PC-3 (cell line): ENCODE data around the gene LILRB2.
"Not testable (repeated sequence)": the region's sequence is repeated elsewhere in the genome, so short reads cannot be mapped to it uniquely, and the experiment has no call there.

Experiments
- EZH2 ChIP-seq: fragments of 300-600 bp; sonication (generic); IDR thresholded peaks from one replicate; pipeline ENCODE4 v1.6.1; 2017; ENCODE audit warnings: antibody characterized with exemption, mild to moderate bottlenecking, low read length; ENCODE audit not compliant: unreplicated experiment
- TF ChIP-seq, protein P1 (sequence below): fragments of 300-600 bp; sonication (generic); conservative IDR thresholded peaks from 2 replicates; pipeline ENCODE4 v1.5.1; 2017; ENCODE audit warnings: antibody characterized with exemption, low read depth, mild to moderate bottlenecking, low read length

DNA sequence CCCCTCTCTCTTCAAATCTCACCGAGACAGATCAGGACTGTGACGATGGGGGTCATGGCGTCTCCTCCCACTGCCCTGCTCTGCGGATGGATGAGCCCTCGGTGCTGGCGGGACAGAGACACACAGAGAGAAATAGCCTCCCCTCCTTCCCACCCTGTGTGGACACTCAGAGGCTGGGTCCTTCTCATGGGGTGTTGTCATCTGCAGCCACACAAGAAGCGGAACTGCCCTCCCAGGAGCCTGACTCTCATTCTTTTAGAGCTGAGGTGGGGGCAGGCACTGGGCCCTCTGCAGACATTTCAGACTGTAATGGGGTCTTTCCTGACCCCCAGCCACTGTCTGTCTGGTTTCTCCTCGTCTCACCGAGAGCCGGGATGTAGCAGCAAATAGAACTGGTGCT lies 469 bp downstream of the LILRB2 start:
- TF ChIP-seq, protein P1, sequence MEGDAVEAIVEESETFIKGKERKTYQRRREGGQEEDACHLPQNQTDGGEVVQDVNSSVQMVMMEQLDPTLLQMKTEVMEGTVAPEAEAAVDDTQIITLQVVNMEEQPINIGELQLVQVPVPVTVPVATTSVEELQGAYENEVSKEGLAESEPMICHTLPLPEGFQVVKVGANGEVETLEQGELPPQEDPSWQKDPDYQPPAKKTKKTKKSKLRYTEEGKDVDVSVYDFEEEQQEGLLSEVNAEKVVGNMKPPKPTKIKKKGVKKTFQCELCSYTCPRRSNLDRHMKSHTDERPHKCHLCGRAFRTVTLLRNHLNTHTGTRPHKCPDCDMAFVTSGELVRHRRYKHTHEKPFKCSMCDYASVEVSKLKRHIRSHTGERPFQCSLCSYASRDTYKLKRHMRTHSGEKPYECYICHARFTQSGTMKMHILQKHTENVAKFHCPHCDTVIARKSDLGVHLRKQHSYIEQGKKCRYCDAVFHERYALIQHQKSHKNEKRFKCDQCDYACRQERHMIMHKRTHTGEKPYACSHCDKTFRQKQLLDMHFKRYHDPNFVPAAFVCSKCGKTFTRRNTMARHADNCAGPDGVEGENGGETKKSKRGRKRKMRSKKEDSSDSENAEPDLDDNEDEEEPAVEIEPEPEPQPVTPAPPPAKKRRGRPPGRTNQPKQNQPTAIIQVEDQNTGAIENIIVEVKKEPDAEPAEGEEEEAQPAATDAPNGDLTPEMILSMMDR = not testable (repeated sequence)
- not testable (repeated sequence) for TF ChIP-seq EZH2
